ENCODE measurements around the gene DSG3. TPM values are rescaled to one million over a fixed set of nuclear protein-coding genes. Genes with fewer than 3 reads are reported as not detected.

Gene DSG3
- total and polyA plus RNA-seq, 2 donors from 2014 or later = not detected

- H3K27ac ChIP-seq (ENCODE audit: low read depth in 2 of 2, low read length in 2 of 2) = no peak overlapping the region
- TF ChIP-seq CTCF (IDR thresholded peaks at IDR 0.05; ENCODE audit: borderline replicate concordance, extremely low read depth, insufficient read depth) = no peak
- peaks cover 0 to 5% (median 0%) of the 10 kb centered on the region in 3 donors for H3K9me3 ChIP-seq (ENCODE audit: control insufficient read depth in 2 of 3, insufficient read depth in 1 of 3, low read length in 3 of 3)
- H3K9ac ChIP-seq (ENCODE audit: low read length in 3 of 3) = no peak overlapping the region
- H3K4me3 ChIP-seq (ENCODE audit: low read length in 3 of 3) = no peak overlapping the region
- no peak for DNase-seq
- H3K4me1 ChIP-seq (ENCODE audit: control insufficient read depth in 2 of 3, insufficient read depth in 2 of 3, low read depth in 1 of 3, low read length in 3 of 3) = no peaks in the 10 kb centered on the region
- no peaks in the 10 kb centered on the region for H3K36me3 ChIP-seq (ENCODE audit: control insufficient read depth in 2 of 3, insufficient read depth in 3 of 3, low read length in 3 of 3)
- intact Hi-C loops (cut with DNase I) = no loop called here
- H3K27me3 ChIP-seq (ENCODE audit: control insufficient read depth, insufficient read depth, low read length) = no peaks in the 10 kb centered on the region
- no peak for FAIRE-seq
These were observed 34.4 kb upstream of the DSG3 start for GRCh38 chr18:31413137-31413536.

- Histone ChIP-seq H3K27me3 (ENCODE audit: control insufficient read depth, insufficient read depth, low read length) (no peaks in the 10 kb centered on the region), H3K4me3 (ENCODE audit: low read length in 3 of 3) (no peak overlapping the region), H3K9ac (ENCODE audit: low read length in 3 of 3) (no peak overlapping the region), H3K27ac (ENCODE audit: low read depth in 2 of 2, low read length in 2 of 2) (no peak overlapping the region), H3K9me3 (ENCODE audit: control insufficient read depth in 2 of 3, insufficient read depth in 1 of 3, low read length in 3 of 3) (no peaks in the 10 kb centered on the region), H3K4me1 (ENCODE audit: control insufficient read depth in 2 of 3, insufficient read depth in 2 of 3, low read depth in 1 of 3, low read length in 3 of 3) (no peaks in the 10 kb centered on the region), H3K36me3 (ENCODE audit: control insufficient read depth in 2 of 3, insufficient read depth in 3 of 3, low read length in 3 of 3) (no peaks in the 10 kb centered on the region)
- no peak for TF ChIP-seq CTCF (IDR thresholded peaks at IDR 0.05; ENCODE audit: borderline replicate concordance, extremely low read depth, insufficient read depth)
- intact Hi-C loops (cut with DNase I) = no loop called here
- FAIRE-seq (no peak), DNase-seq (no peak)
These were observed 29.7 kb upstream of the DSG3 start for GRCh38 chr18:31417850-31418249.

- Histone ChIP-seq H3K27ac (ENCODE audit: low read depth in 2 of 2, low read length in 2 of 2) (no peak overlapping the region), H3K4me1 (ENCODE audit: control insufficient read depth in 2 of 3, insufficient read depth in 2 of 3, low read depth in 1 of 3, low read length in 3 of 3) (no peaks in the 10 kb centered on the region), H3K4me3 (ENCODE audit: low read length in 3 of 3) (no peak overlapping the region), H3K36me3 (ENCODE audit: control insufficient read depth in 2 of 3, insufficient read depth in 3 of 3, low read length in 3 of 3) (no peaks in the 10 kb centered on the region), H3K9ac (ENCODE audit: low read length in 3 of 3) (no peak overlapping the region), H3K27me3 (ENCODE audit: control insufficient read depth, insufficient read depth, low read length) (no peaks in the 10 kb centered on the region), H3K9me3 (ENCODE audit: control insufficient read depth in 2 of 3, insufficient read depth in 1 of 3, low read length in 3 of 3) (no peaks in the 10 kb centered on the region)
- intact Hi-C loops (cut with DNase I) = no loop called here
- FAIRE-seq (no peak), DNase-seq (no peak)
- TF ChIP-seq CTCF (IDR thresholded peaks at IDR 0.05; ENCODE audit: borderline replicate concordance, extremely low read depth, insufficient read depth) = no peak
These were observed 28.0 kb upstream of the DSG3 start for GRCh38 chr18:31419457-31419932.

GRCh38 chr18:31420032-31420431 lies 27.5 kb upstream of the DSG3 start:
- Histone ChIP-seq H3K36me3 (ENCODE audit: control insufficient read depth in 2 of 3, insufficient read depth in 3 of 3, low read length in 3 of 3) (no peaks in the 10 kb centered on the region), H3K4me3 (ENCODE audit: low read length in 3 of 3) (no peak overlapping the region), H3K4me1 (ENCODE audit: control insufficient read depth in 2 of 3, insufficient read depth in 2 of 3, low read depth in 1 of 3, low read length in 3 of 3) (no peaks in the 10 kb centered on the region), H3K27ac (ENCODE audit: low read depth in 2 of 2, low read length in 2 of 2) (no peak overlapping the region), H3K9me3 (ENCODE audit: control insufficient read depth in 2 of 3, insufficient read depth in 1 of 3, low read length in 3 of 3) (no peaks in the 10 kb centered on the region), H3K27me3 (ENCODE audit: control insufficient read depth, insufficient read depth, low read length) (no peaks in the 10 kb centered on the region), H3K9ac (ENCODE audit: low read length in 3 of 3) (no peak overlapping the region)
- intact Hi-C loops (cut with DNase I) = no loop called here
- no peak for DNase-seq
- no peak for TF ChIP-seq CTCF (IDR thresholded peaks at IDR 0.05; ENCODE audit: borderline replicate concordance, extremely low read depth, insufficient read depth)
- FAIRE-seq = no peak

Data from kidney (tissue), 14 donors.